A549 (cell line): ENCODE results near the gene SLC24A3. TPM values are rescaled to one million over a fixed set of nuclear protein-coding genes. Genes with fewer than 3 reads are reported as not detected.

Experiments
- ATAC-seq, 2 experiments: fragments of 200-7000 bp in 1 of 2; fragments of >200 bp in 1 of 2; cut with Nextera tagmentation in 1 of 2; cut with Tn5 transposase in 1 of 2; 3 replicates each; pipeline versions ENCODE4 v1.8.0 to v1.9.1; 2018 to 2020; ENCODE audit warnings: mild to moderate bottlenecking in 1 of 2, moderate library complexity in 1 of 2
- CTCF ChIA-PET: fragments of 300-600 bp; sonication (Branson Sonifier 250); formaldehyde crosslinking; extraction: SDS; loops from one replicate; lab custom pipeline; 2021; ENCODE audit warnings: antibody characterized with exemption, inconsistent platforms; lab: Yijun Ruan, JAX
- POLR2A ChIA-PET: fragments of 350-600 bp; formaldehyde crosslinking; extraction: SDS; loops from one replicate; lab custom pipeline; 2021; ENCODE audit warnings: antibody characterized with exemption, inconsistent platforms; lab: Yijun Ruan, JAX
- DNase-seq, 2 experiments: peaks; one replicate each; pipeline versions ENCODE4 v3.0.0 to v3.0.0-alpha.2; 2011 to 2016; ENCODE audit warnings: low read depth in 1 of 2, low spot score in 1 of 2
- FAIRE-seq: peaks from 2 replicates; lab custom pipeline; 2011; peaks lifted over from hg19 to GRCh38; lab: Jason Lieb, UNC
- H3K27ac ChIP-seq, 2 experiments: fragments of >200 bp; sonication (Bioruptor Twin); formaldehyde crosslinking; 3 replicates each; pipeline ENCODE4 v1.5.1; 2016 to 2017
- H3K4me1 ChIP-seq: fragments of >200 bp; sonication (Bioruptor Twin); formaldehyde crosslinking; 3 replicates; pipeline ENCODE4 v1.6.1; 2016
- H3K4me2 ChIP-seq: fragments of >200 bp; sonication (Bioruptor Twin); formaldehyde crosslinking; 3 replicates; pipeline ENCODE4 v1.6.1; 2016
- H3K4me3 ChIP-seq: fragments of >200 bp; sonication (Bioruptor Twin); formaldehyde crosslinking; 3 replicates; pipeline ENCODE4 v1.5.1; 2016
- H3K9me3 ChIP-seq: fragments of >200 bp; sonication (Bioruptor Twin); formaldehyde crosslinking; 3 replicates; pipeline ENCODE4 v1.6.1; 2016
- BCL3 ChIP-seq: fragments of >200 bp; sonication (Bioruptor Twin); formaldehyde crosslinking; IDR thresholded peaks from 3 replicates; pipeline ENCODE4 v1.6.1; 2016
- BHLHE40 ChIP-seq: IDR thresholded peaks from 2 replicates; pipeline ENCODE4 v1.6.1; 2012; ENCODE audit warnings: low read depth, low read length, inconsistent platforms
- CBX8 ChIP-seq: fragments of 200-600 bp; sonication (generic); IDR thresholded peaks from 2 replicates; pipeline ENCODE4 v1.6.1; 2016
- CEBPB ChIP-seq, 2 experiments: fragments of >200 bp in 1 of 2; sonication (Bioruptor Twin) in 1 of 2; formaldehyde crosslinking in 1 of 2; IDR thresholded peaks; 2 replicates each; pipeline ENCODE4 v1.6.1; 2012 to 2016
- CHD2 ChIP-seq: fragments of 150-350 bp; IDR thresholded peaks from 2 replicates; pipeline ENCODE4 v1.6.1; 2014; ENCODE audit warnings: low read length; ENCODE audit not compliant: partially characterized antibody
- CHD4 ChIP-seq: fragments of 200-600 bp; sonication (generic); IDR thresholded peaks from 2 replicates; pipeline ENCODE4 v1.6.1; 2016; ENCODE audit warnings: antibody characterized with exemption, mild to moderate bottlenecking, borderline replicate concordance
- HDAC2 ChIP-seq: fragments of 200-600 bp; sonication (generic); IDR thresholded peaks from 2 replicates; pipeline ENCODE4 v1.6.1; 2016
- KDM5A ChIP-seq: fragments of 200-600 bp; sonication (generic); IDR thresholded peaks from 2 replicates; pipeline ENCODE4 v1.6.1; 2016; ENCODE audit warnings: antibody characterized with exemption, mild to moderate bottlenecking
- NFE2L2 ChIP-seq: fragments of 150-350 bp; conservative IDR thresholded peaks from 2 replicates; pipeline ENCODE4 v1.6.1; 2014; ENCODE audit warnings: low read length
- NR3C1 ChIP-seq: fragments of >200 bp; sonication (Bioruptor Twin); formaldehyde crosslinking; IDR thresholded peaks from 3 replicates; pipeline ENCODE4 v1.6.1; 2017
- POLR2A ChIP-seq: IDR thresholded peaks from 2 replicates; pipeline ENCODE4 v1.6.1; 2012; ENCODE audit warnings: mild to moderate bottlenecking, low read length
- RCOR1 ChIP-seq: fragments of 150-350 bp; IDR thresholded peaks from 2 replicates; pipeline ENCODE4 v1.6.1; 2014; ENCODE audit warnings: antibody characterized with exemption, low read length, low read depth
- TFCP2L1 ChIP-seq: fragments of 250-450 bp; sonication (Bioruptor Pico); IDR thresholded peaks from 2 replicates; pipeline ENCODE4 v1.5.0; 2021; ENCODE audit warnings: mild to moderate bottlenecking
- ZFP36 ChIP-seq: fragments of 450-650 bp; IDR thresholded peaks from 2 replicates; pipeline ENCODE4 v1.6.1; 2014; ENCODE audit warnings: borderline replicate concordance; ENCODE audit not compliant: partially characterized antibody
- ZNF302 ChIP-seq: fragments of 250-450 bp; sonication (Bioruptor Pico); IDR thresholded peaks from 2 replicates; pipeline ENCODE4 v1.9.0; 2021; ENCODE audit warnings: inconsistent platforms, mild to moderate bottlenecking, moderate library complexity
- WGBS: methylation state at CpG from one replicate; pipeline ENCODE4 v1.1.6; 2017; ENCODE audit errors: missing lambda C conversion rate; 5-methylcytosine and 5-hydroxymethylcytosine counted together
- polyA plus RNA-seq, 4 experiments: library from polyadenylated mRNA; depleted of rRNA in 3 of 4; stranded (reverse); fragments of >200 nt; fragmentation: RNase III in 1 of 4; extraction: RNeasy Plus Mini Kit Qiagen cat#74134 plus additional on column Dnase treatment in 1 of 4; gene quantifications; 2 replicates in 3 of 4; 3 replicates in 1 of 4; pipeline ENCODE4 v1.2.3, GENCODE V29; 2011 to 2017
- TF ChIP-seq, protein P1 (sequence below): fragments of 250-450 bp; sonication (Bioruptor Pico); IDR thresholded peaks from 2 replicates; pipeline ENCODE4 v1.5.0; 2020; ENCODE audit warnings: low read depth, mild to moderate bottlenecking, moderate library complexity
- TF ChIP-seq, protein P2 (sequence below): fragments of 250-450 bp; sonication (Bioruptor Pico); IDR thresholded peaks from 2 replicates; pipeline ENCODE4 v1.5.0; 2021; ENCODE audit warnings: mild to moderate bottlenecking, moderate library complexity, borderline replicate concordance
- TF ChIP-seq, protein P3 (sequence below): fragments of 450-650 bp; IDR thresholded peaks from 2 replicates; pipeline ENCODE4 v1.6.1; 2014; ENCODE audit warnings: antibody characterized with exemption

The SLC24A3 gene
- polyA plus RNA-seq, 2 of the 4 experiments (the other 2 are of a cell fraction), result 0.08 TPM; not detected in 1

DNA sequence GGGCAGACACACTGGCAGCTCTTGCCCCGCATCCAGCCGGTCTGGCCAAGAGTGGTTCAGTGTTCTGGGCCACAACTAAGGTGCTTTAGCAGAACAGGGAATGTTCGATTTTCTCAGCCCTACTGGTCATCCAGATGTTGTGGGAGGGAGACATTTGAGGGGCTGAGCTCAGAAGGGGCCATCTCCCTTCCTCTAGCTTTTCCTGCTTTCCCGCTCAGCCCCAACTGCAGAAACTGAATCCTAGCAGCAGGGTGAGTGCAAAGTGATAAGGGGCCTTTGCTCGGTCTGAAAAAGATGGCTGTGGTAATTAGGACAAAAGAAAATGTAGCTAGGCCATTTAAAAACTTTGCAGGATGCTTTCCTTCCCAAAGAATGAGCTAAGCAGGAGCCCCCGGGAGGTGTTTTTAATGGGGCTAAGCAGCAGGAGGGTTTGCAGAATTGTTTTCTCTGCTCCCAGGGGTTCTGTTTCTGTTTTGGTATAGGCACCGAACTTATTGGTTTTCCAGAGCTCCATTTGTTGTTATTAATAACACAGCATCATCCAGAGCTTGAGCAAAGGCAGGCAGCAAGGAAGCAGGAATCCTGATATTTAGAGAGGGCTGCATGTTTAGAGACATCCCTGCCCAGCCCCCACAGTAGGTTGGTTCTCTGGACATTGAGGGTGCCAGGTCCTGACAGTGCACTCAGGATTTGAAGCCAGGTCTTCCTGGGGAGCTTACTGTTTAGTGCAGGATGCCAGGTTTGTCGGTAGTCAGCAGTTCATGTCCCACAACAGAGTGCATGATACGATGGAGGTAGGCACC is 210.9 kb downstream of the SLC24A3 start:
- no peak for ATAC-seq
- Histone ChIP-seq H3K27ac (no peak overlapping the region), H3K4me3 (no peak overlapping the region), H3K4me1 (no peaks in the 10 kb centered on the region), H3K9me3 (no peaks in the 10 kb centered on the region), H3K4me2 (no peak overlapping the region)
- no peak for FAIRE-seq
- no peak for DNase-seq
- POLR2A ChIA-PET, result no interaction called here
- CTCF ChIA-PET, result interaction anchor here (0.6 to 1.4 kb wide), 2 partner anchors 8 to 46 kb away, joined by 4 read pairs; no protein-coding TSS in a partner anchor
- WGBS, result 4% methylated on average over 9 of the region's 9 CpGs
- TF ChIP-seq TFCP2L1 (CRISPR knock-in tag), result no peak
- no peak for TF ChIP-seq NFE2L2
- no peak for TF ChIP-seq HDAC2
- TF ChIP-seq, protein P1, sequence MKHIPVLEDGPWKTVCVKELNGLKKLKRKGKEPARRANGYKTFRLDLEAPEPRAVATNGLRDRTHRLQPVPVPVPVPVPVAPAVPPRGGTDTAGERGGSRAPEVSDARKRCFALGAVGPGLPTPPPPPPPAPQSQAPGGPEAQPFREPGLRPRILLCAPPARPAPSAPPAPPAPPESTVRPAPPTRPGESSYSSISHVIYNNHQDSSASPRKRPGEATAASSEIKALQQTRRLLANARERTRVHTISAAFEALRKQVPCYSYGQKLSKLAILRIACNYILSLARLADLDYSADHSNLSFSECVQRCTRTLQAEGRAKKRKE, result no peak
- no peak for TF ChIP-seq CBX8
- TF ChIP-seq, protein P2, sequence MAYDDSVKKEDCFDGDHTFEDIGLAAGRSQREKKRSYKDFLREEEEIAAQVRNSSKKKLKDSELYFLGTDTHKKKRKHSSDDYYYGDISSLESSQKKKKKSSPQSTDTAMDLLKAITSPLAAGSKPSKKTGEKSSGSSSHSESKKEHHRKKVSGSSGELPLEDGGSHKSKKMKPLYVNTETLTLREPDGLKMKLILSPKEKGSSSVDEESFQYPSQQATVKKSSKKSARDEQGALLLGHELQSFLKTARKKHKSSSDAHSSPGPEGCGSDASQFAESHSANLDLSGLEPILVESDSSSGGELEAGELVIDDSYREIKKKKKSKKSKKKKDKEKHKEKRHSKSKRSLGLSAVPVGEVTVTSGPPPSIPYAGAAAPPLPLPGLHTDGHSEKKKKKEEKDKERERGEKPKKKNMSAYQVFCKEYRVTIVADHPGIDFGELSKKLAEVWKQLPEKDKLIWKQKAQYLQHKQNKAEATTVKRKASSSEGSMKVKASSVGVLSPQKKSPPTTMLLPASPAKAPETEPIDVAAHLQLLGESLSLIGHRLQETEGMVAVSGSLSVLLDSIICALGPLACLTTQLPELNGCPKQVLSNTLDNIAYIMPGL (CRISPR knock-in tag), result no peak
- TF ChIP-seq BHLHE40, result no peak
- no peak for TF ChIP-seq RCOR1
- no peak for TF ChIP-seq BCL3
- TF ChIP-seq, protein P3, sequence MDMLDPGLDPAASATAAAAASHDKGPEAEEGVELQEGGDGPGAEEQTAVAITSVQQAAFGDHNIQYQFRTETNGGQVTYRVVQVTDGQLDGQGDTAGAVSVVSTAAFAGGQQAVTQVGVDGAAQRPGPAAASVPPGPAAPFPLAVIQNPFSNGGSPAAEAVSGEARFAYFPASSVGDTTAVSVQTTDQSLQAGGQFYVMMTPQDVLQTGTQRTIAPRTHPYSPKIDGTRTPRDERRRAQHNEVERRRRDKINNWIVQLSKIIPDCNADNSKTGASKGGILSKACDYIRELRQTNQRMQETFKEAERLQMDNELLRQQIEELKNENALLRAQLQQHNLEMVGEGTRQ, result no peak
- TF ChIP-seq ZNF302 (CRISPR knock-in tag), result no peak
- no peak for TF ChIP-seq KDM5A
- no peak for TF ChIP-seq CHD4
- TF ChIP-seq CEBPB (IDR thresholded peaks at IDR 0.05), result no peak
- TF ChIP-seq CHD2, result no peak
- no peak for TF ChIP-seq NR3C1
- no peak for TF ChIP-seq POLR2A

DNA sequence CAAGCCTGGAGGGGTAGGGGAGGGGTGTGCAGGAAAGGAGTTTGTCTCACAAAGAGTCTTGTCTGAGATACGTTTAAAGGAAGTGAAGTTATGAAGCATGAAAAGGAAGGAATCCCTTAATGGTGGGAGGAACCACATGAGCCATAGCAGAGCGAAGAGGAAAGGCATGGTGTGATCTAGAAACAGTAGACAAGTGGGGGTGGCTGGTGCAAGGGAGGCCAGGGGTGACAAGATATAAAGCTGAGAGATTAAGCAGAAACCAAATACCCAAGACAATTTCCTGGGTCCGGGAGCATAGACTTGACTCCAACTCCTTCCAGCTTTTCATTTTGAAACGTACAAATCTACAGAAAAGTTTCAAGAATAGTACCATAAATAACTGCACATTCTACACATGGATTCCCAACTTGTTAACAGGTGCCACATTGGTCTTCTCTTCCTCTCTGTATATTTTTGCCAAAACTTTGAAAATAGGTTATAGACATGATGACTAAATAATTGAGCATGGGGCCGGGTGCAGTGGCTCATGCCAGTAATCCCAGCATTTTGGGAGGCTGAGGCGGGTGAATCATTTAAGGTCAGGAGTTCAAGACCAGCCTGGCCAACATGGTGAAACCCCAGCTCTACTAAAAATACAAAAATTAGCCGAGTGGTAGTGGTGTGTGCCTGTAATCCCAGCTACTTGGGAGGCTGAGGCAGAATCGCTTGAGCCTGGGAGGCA is 211.6 kb downstream of the SLC24A3 start:
- 5% methylated on average over 8 of the region's 8 CpGs for WGBS
- H3K4me2 ChIP-seq, result no peak overlapping the region
- no peak for DNase-seq
- H3K4me1 ChIP-seq, result no peaks in the 10 kb centered on the region
- no peak overlapping the region for H3K4me3 ChIP-seq
- POLR2A ChIA-PET, result no interaction called here
- no peaks in the 10 kb centered on the region for H3K9me3 ChIP-seq
- ATAC-seq, result no peak
- no peak for FAIRE-seq
- CTCF ChIA-PET, result interaction anchor here (0.6 to 1.4 kb wide), 2 partner anchors 8 to 47 kb away, joined by 4 read pairs; no protein-coding TSS in a partner anchor
- H3K27ac ChIP-seq, result no peak overlapping the region
- no peak for TF ChIP-seq CBX8
- no peak for TF ChIP-seq ZFP36
